HG03439 (cell line): Measurements from ENCODE around the gene BMPR2.
"Not testable (repeated sequence)": the region's sequence is repeated elsewhere in the genome, so short reads cannot be mapped to it uniquely, and the experiment has no call there.

Source experiments
- ATAC-seq: cut with Tn5 transposase; IDR thresholded peaks from one replicate; pipeline ENCODE4 v1.9.1; 2021; ENCODE audit warnings: mild to moderate bottlenecking, moderate library complexity; ENCODE audit not compliant: unreplicated experiment

BMPR2 gene

DNA sequence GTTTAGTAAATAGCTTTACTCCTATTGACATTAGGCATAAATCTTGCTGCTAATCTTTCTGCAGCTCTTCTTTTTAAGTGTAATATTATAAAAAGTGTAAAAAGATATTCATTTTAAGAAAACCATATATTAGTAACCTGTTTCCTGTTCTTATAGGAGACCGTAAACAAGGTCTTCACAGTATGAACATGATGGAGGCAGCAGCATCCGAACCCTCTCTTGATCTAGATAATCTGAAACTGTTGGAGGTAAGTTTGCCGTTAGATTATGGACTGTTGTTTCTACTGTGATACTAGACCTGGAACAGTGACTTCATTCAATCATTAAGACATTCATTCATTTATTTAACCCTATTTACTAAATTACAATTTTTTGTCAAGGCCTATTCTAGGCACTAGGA is 138.6 kb downstream of the BMPR2 start:
- ATAC-seq: no peak

DNA sequence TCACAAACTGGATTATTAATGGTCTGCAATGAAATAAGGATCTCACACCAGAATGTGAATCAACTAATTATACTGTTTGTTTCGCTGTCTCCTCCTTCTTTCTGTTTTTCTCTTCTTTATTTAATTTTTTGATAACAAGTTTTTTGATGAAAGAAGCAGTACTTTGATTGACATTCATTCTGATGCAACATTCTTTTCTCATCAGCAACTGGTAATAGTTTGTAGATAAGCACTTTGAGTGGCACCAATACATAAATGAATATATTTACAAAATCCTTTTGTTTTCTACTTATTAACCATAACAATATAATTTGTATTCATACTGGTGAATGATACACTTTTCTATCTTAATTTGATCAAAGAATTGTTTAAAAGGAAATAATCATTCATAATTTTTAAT is 143.3 kb downstream of the BMPR2 start:
- no peak for ATAC-seq

DNA sequence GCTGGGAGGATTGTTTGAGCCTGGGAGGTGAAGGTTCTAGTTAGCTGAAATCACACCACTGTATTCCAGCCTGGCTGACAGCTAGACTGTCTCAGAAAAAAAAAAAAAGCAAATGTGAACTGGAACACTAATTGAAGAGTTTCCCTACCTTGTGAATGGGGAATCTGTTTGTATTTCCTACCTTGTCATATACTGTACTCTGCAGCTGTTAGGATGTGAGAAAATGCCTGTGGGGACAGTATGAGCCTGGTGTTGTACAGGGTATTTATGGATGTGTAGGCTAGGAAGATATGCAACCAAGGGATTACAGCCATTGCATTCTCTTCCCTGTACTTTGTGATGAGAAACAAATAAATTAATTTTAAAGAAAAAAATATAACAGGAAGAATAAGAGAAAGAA is 145.3 kb downstream of the BMPR2 start:
- ATAC-seq: no peak

DNA sequence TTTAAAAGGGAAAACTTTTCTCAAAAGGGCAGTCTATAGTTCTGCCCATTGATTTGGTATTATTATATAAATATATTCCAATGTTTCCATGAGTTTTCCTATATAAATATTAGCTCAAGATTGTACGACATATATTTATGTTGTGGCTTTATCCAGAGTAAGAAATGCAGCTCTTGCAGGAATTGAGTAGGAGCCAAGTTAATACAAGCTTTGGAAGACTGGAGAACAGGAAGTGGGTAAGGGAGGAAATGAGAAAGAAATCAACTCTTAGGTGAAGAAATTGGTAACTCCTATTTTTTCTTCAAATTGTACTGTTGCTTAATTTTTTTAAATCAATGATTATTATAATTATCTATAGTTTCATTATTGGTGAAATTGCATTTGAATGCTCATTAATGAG is 153.3 kb downstream of the BMPR2 start:
- ATAC-seq: no peak

DNA sequence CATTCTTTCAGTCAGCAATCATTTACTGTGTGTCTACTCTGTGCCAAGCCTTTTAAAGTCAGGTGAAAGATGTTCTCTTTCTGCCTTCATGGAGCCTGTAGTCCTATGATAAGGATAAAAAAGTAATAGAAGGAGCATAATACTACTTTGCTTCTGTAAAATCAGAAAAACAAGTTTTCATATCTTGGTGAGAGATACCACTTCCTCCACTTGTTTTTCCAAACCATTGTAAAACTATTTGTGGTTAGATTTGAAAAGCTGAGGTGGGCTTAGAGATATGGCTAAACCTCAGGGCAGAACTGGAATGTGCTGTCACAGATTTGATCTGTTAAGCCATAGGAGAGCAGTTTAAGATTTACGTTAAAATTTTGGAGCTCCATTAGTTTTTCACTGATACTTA is 153.9 kb downstream of the BMPR2 start:
- ATAC-seq: no peak

DNA sequence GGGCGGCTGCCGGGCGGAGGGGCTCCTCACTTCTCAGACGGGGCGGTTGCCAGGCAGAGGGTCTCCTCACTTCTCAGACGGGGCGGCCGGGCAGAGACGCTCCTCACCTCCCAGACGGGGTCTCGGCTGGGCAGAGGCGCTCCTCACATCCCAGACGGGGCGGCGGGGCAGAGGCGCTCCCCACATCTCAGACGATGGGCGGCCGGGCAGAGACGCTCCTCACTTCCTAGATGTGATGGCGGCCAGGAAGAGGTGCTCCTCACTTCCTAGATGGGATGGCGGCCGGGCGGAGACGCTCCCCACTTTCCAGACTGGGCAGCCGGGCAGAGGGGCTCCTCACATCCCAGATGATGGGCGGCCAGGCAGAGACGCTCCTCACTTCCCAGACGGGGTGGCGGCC is 159.2 kb downstream of the BMPR2 start:
- ATAC-seq: not testable (repeated sequence)

DNA sequence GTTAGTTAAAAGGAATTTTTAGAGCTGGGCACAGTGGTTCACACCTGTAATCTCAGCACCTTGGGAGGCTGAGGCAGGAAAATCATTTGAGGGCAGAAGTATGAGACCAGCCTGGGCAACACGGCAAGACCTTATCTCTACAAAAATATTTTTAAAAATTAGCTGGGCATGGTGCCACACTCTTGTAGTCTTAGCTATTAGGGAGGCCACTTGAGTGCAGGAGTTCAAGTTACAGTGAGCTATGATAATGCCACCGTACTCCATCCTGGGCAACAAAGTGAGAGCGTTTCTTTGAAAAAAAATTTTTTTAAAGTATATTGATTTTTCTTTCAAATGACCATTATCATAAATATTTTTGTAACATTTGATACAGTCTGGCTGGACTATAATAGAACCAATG is 165.0 kb downstream of the BMPR2 start:
- ATAC-seq: no peak

DNA sequence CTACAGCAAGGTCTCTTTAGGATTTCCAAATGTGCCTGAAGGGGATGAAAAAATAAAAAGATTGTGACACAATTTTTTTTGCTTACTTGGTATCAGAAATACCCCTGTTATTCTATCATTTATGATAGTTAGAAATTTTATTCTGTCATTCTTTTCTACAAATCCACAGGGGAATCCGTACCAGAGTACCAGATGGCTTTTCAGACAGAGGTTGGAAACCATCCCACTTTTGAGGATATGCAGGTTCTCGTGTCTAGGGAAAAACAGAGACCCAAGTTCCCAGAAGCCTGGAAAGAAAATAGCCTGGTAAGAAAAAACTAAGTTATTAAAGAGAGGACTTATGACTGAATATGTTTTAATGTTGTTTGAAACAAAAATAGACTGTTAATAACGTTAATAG is 166.0 kb downstream of the BMPR2 start:
- ATAC-seq: no peak

DNA sequence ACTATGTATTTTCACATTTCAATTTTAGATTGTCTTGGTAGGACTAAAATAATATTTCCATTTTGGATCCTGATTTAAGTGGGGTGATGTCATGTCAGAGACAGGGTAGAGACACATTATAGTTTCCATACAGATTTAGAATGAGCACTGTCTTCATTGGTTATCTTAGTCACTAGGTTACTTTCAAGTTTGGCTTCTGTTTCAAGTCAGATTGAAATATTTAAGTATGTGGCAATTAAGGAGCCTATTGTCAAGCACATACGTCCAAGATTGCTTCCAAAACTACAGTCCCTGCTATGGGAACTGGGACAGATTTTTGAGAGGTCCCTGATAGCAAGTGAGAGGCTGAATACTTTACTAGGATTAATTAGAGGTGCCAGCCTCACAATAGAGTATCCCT is 169.4 kb downstream of the BMPR2 start:
- no peak for ATAC-seq

DNA sequence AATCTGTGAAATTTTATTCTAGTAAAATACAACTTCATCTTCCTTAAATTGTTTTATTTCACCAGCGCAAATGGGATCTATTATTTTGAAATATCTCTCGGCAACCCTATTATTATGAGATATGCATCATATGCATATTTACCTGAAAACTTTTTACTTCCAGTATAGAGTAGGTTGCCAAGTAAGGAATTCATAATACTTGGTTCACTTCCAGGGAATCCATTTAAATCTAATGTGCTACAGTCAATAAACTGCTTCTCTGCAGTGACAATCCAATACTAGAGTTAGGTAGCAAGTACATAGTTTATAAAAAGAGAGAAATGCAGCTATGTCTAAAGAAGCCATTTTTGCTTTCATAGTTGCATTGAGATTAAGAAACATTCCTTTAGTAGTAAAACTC is 169.8 kb downstream of the BMPR2 start:
- no peak for ATAC-seq

DNA sequence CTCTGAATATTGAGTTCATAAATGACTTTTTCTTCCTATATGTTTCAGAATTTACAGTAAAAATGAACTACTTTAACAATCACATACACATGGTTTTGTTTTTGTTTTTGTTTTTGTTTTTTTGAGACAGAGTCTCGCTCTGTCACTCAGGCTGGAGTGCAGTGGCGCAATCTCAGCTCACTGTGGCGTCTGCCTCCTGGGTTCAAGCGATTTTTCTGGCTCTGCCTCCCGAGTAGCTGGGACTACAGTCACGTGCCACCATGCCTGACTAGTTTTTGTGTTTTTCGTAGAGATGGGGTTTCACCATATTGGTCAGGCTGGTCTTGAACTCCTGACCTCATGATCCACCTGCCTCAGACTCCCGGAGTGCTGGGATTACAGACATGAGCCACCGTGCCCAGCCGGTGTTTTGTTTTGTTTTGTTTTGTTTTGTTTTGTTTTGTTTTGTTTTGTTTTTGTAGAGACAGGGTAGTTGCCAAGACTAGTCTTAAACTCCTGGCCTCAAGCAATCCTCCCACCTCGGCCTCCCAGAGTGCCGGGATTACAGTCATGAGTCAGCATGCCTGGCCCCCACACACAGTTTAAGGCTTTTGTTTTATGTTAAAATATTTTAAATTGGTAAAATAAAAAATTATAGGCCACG is 170.5 kb downstream of the BMPR2 start:
- ATAC-seq: not testable (repeated sequence)

DNA sequence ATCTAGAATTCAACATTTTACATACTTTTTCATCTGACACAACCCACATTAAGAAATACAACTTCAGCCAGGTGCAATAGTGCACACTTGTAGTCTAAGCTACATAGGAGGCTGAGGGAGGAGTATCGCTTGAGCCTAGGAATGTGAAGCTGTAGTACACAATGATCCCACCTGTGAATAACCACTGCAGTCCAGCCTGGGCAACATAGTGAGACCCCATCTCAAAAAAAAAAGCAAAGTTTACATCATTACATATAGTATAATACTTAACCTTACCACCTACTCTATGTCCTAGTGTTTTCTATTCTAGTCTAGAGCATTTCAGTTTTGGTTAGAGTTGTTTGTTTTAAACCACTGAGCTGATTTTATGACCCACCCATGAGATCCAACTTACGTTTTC is 172.1 kb downstream of the BMPR2 start:
- ATAC-seq: no peak

DNA sequence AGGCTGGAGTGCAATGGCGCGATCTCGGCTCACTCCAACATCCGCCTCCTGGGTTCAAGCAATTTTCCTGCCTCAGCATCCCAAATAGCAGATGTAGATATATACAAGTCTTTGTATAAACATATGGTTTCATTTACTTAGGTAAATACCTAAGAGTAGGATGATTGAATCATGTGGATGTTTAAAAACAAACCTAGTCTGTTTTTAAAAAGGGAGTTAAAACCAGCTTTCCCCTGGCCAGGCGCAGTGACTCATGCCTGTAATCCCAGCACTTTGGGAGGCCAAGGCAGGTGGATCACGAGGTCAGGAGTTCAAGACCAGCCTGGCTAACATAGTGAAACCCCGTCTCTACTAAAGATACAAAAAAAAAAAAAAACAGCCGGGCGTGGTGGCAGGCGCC is 174.9 kb downstream of the BMPR2 start:
- not testable (repeated sequence) for ATAC-seq

DNA sequence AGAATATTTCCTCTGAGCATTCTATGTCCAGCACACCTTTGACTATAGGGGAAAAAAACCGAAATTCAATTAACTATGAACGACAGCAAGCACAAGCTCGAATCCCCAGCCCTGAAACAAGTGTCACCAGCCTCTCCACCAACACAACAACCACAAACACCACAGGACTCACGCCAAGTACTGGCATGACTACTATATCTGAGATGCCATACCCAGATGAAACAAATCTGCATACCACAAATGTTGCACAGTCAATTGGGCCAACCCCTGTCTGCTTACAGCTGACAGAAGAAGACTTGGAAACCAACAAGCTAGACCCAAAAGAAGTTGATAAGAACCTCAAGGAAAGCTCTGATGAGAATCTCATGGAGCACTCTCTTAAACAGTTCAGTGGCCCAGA is 179.2 kb downstream of the BMPR2 start:
- no peak for ATAC-seq

DNA sequence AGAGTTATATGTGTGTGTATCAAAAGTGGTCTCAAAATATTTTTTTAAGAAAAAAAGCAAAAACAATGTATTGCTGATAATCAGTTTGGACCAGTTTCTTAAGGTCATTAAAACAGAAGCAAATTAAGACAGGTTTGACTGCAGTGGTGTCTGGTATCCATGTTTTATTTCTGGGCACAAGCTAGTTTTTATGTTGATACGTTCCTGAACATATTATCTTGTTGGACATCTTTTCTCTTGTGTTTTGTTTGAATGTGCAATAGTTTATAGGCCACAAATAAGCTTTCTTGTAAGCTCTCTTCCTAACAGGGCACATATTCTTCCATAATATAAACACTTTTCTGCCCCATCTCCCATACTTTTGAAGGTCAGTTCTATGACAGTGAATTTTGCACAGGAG is 184.1 kb downstream of the BMPR2 start:
- ATAC-seq: no peak

DNA sequence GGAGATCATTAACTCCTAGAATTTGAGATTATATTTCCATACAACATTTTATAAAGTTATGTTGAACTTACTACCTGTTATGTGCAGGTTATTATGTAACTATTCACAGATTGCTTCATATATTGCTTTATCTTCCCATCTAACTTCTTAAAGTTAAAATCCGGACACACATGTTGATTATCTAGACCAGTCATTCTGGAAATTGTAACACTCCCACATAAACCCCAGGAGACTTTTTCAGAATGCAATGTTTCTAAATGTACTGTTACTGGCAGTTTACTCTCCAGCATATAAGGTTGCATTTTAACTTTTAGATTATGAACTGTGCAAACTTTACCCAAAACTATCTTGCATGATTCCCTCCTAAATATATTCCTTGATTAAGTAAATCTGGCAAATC is 188.1 kb downstream of the BMPR2 start:
- ATAC-seq: no peak

DNA sequence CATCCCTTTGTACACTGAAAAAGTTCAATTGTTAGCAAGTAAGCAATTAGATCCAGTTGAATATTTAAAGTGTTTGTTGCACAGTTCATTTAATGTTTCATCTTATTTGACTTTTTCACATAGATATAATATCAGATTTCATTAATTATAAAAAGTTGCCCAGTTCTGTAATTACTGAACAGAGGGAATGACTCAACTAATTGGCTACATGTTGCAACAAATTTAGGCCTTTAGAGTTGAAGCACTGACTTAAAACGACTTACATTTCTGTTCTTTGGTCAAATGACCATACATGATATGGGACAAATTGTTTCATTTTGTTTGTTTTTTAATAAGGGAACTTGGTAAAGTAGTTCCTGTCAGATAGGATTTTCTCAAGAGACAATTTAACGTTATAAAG is 190.2 kb downstream of the BMPR2 start:
- ATAC-seq: no peak

DNA sequence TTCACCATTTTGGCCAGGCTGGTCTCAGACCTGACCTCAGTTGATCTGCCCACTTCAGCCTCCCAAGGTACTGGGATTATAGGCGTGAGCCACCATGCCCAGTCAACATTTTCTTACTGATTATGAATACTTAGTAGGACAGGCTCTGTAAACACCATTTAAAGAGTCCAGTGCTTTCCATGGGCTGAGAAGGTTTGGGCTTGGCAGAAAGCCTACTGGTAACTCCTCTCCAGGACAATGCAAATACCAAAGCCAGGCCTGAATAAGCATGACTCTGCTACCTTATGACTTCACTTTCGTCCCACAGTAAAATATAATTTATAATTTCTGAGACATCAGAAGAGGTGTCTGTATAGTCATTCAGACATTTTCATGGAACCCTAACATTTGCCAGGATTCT is 198.4 kb downstream of the BMPR2 start:
- ATAC-seq: no peak

DNA sequence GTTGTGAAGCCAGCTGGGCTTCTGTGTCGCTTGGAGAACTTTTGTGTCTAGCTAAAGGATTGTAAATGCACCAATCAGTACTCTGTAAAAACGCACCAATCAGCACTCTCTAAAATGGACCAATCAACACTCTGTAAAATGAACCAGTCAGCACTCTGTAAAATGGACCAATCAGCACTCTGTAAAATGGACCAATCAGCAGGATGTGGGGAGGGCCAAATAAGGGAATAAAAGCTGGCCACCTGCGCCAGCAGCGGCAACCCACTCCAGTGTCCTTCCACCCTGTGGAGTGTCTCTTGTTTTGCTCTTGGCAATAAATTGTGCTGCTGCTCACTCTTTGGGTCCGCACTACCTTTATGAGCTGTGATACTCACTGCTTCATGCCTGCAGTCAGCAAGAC is 199.1 kb downstream of the BMPR2 start:
- not testable (repeated sequence) for ATAC-seq

DNA sequence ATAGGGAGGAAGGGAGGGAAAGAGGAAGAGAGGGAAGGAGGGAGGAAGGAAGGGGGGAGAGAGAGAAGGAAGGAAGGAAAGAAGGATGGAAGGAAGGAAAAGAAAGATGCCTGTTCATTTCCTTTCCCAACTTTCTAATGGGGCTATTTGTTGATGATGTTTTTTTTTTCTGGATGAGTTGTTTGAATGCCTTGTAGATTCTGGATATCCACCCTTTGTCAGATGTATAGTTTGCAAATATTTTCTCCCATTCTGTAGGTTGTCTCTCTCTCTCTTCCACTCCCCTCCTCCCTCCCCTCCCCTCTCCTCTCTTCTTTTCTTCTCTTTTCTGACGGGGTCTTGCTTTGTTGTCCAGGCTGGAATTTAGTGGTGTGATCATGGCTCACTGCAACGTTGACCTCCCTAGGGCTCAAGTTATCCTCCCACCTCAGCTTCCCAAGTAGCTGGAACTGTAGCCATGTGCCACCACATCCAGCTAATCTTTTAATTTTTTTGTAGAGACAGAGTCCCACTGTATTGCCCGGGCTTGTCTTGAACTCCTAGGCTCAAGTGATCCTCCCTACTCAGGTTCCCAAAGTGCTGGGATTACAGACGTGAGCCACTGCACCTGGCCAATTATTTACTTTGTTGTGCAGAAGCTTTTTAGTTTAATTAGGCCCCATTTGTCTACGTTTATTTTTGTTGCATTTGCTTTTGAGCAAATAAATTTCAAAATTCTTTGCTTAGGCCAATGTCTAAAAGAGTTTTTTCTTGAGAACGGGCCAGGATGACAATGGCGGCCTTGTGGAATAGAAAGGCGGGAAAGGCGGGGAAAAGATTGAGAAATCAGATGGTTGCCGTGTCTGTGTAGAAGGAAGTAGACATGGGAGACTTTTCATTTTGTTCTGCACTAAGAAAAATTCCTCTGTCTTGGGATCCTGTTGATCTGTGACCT is 201.4 kb downstream of the BMPR2 start:
- ATAC-seq: no peak

DNA sequence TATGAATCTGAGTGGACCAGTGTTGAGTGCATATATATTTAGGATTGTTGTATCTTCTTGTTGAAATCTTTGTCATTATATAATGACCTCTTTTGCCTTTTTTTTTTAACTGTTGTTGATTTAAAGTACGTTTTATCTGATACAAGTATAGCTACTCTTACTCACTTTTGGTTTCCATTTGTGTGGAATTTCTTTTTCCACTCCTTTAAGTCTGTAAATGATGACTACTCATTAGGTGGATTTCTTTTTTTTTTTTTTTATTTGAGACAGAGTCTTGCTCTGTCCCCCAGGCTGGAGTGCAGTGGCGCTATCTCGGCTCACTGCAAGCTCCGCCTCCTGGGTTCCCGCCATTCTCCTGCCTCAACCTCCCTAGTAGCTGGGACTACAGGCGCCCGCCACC is 206.7 kb downstream of the BMPR2 start:
- not testable (repeated sequence) for ATAC-seq

DNA sequence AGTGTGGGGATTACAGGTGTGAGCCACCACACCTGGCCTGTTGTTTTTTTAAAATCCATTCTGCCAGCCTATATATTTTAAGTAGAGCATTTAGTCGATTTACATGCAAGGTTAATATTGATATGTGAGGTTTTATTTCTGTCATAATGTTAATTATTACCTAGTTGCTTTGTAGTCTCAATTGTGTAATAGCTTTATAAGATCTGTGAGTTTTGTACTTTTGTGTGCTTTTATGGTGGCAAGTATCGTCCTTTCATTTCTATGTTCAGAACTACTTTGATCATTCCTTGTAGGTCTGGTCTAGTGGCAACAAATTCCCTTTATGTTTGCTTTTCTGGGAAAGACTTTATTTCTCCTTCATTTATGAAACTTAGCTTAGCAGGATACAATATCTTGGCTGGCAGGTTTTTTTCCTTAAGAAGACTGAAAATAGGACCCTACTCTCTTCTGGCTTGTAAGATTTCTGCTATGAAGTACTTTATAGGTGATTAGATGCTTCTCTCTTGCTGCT is 207.6 kb downstream of the BMPR2 start:
- ATAC-seq: no peak
